Activated gamma-delta T cell (primary cell): Measurements from ENCODE around the gene TMEM87B.

ENCODE experiments used
- DNase-seq: peaks from one replicate; lab custom pipeline; 2025; lab: John Stamatoyannopoulos, UW

Gene TMEM87B

DNA sequence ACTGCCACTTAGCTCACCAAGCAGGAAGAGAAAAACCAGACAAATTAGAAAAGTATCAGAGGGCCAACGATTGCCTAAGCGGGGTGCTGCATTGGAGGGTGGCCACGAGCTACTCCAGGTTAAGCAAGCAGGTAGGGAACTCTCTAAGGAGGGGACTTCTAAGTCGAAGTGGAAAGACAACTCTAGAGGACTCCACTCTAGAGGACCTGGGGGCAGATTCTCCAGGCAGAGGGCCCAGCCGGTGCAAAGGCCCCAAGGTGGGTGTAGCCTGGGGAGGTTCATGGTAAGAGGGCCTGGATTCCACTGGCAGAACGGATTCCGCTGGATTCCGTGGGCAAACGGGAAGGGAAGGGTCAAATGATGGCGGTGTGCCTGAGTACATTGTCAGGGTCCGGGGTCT is 95.8 kb downstream of the TMEM87B start:
- no peak for DNase-seq

DNA sequence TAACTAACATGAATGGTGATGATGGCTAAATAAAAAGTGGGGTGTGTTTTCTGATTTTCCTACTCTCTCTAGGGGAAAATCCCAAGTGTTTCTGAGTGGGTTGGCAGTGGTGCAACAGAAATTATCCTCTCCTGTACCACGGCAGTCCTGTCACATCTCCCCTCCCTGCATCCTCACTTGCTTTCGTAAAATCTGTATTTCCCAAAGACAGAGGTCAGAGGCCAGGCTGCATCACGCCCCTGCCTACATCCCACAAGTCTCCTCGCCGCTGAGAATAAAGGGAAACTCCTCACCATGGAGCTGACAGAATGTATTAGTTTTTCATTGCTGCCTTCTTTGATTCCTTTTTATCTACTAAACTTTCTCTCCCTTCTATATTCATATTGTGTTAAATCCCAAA is 96.2 kb downstream of the TMEM87B start:
- no peak for DNase-seq

DNA sequence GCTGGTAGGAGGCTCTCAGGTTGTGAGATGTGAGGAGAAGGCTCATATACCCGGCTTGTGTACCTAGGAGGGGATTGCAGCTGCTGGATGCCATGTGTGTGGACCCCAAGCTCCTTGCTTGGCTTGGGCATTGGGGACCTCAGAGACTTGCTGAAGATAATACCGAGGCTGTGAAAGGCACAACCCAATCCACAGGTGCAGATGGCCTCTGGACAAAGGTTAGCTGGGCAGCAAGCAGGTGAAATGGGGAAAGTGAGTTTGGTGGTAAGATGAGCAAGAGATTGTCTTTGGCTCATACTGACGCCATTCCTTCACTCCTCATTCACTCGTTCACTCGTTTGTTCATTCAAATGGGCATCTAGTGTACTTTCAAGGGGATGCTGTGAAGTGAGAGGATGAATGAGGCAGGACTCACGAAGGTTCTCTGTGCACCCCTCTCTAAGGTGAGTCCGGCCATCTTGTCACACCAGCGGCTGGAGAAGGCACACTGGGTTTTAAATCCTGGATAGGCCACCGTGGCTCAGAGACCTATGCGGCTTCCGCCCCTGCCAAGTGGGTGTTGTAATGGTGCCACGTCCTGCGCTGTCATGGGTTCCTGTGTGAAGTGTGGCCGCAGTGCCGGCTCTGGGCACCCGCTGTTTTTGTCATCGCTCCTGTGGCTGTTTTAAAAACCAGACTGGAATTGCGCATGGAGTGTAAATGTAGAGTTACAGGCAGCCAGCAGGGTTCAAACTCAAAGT is 96.8 kb downstream of the TMEM87B start:
- no peak for DNase-seq

DNA sequence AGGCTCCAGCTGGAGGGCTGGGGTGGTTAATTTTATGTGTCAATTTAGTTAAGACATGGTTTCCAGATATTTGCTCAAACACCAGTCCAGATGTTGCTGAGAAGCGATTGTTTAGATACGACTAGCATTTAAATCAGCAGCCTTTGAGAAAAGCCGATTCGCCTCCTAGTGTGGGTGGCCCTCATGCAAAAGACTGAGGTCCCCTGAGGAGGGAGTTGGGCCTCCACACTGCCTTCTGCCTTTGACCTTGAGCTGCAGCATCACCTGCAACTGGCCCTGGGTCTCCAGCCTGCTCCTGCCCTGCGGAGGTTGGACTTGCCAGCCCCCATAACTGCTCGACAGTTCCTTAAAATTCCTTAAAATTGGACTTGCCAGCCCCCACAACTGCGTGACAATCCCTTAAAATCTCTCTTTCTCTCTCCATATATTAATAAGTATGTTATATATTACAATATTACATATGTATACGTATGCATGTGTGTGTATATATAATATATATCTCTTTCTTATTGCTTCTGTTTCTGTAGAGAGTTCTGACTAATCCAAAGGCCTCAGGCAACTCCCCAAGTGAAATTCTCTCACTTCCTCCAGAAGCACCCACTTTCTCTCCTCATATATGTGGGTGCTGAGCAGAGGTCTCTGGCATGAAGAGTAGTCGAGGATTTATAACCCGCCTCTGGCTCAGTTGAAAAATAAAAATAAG is 97.6 kb downstream of the TMEM87B start:
- DNase-seq: no peak

DNA sequence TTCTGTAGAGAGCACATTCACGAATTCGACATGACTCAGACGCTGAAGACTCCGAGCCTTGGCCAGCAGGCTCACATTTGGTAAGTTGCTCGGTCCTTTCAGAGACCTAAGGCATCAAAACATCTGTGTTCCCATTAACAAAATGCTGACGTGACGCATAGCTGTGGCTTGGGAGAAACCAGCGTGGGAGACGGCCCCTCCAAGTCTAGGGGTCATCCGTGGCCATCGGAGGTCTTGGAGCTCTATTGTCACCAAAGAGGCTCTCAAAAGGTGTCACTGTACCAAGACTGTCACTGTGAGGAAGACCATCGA is 98.1 kb downstream of the TMEM87B start:
- no peak for DNase-seq

DNA sequence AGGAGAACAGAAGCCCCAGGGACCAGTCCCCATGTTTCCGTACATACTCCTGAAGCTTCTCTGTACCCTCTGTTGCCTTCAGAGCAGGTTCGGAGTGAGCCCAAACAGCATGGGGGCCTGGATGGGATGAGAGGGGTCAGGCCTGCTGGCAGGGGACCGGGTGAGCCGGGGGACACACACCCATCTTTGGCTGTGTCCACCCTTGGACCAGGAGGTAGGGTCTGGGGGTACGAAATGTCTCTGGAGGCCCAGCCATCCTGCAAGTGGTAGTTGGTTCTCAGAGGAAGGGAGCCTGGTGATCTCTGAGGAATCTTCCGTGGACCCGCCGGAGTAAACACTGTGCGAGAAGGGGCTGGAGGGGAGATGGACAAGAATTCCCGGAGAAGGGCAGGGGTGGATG is 98.4 kb downstream of the TMEM87B start:
- no peak for DNase-seq

DNA sequence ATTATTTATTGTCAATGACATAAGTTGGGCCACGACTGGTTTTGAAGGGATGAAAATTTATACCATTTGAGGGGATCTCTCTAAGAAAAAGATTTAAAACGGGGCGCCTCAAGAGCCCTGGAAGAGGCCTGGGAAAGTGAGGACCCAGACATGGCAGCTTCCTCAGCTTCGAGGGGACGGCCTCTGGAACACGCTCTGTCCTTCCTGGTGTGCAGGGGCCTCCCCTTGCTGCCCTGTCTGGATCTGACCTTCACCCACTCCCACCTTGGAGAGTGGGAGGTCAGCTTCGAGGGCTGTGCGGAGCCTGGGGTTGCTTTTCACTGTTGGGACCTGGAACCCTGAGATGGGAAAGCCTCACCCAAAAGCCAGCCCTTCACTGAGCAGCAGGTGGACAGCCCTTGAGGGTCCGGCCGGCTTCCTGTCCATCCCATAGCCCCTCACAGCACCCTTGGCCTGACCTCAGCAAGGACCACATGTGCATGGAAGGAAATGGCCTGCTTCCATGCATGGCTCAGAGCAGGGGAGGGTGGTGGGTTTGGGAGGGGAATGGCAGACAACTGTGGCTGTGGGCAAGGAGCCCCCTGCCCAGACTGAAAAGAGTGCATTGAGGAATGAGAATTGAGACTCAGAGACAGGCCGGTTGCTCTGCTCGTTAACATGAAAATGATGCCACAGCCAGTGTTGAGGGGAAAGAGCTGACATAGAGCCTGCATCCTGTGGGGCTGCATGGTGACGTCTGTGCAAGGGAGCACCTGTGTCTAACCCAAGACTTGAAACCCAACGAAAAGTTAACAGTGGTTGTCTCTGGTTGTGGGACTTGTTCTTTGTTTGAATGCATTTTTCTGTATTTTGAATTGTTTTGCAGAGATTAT is 99.4 kb downstream of the TMEM87B start:
- no peak for DNase-seq

DNA sequence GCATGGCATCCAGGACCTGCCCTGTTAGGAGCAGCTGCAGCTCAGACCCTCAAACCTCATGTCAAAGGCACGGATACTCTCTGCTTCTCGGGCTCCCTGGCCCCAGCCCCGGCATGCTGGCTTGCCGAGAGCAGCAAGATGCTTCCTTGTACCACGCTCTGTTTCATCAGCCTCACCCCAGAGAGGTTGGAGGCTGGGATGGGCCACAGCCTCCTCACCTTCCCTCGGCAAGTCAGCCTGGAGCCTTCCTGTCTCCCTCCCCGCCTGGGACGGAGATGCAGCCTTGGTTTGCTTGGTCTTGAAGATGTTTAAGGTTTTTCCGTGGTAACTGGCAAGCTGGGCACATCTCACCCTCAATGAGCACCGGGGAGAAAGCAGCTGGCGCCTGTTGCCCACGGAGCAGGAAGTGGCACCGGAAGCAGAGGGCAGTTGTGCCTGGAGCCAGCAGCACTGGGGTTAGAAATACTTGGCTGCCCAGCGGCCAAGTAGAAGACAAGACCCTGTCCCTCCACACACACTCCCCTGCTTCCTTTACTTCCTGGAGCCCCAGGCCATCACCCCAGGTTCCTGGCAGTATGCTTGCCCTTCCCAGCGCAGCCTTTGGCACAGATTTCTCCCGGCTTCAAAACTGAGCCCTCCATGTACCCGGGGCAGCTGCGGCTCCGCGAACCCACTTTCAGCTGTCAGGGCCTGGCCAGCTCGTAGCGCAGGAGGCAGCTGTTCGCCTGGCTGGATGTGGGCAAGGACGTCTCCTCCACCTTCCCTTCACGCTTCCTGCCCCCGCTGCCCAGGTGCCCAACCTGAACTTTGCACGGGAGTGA is 100.5 kb downstream of the TMEM87B start:
- no peak for DNase-seq

DNA sequence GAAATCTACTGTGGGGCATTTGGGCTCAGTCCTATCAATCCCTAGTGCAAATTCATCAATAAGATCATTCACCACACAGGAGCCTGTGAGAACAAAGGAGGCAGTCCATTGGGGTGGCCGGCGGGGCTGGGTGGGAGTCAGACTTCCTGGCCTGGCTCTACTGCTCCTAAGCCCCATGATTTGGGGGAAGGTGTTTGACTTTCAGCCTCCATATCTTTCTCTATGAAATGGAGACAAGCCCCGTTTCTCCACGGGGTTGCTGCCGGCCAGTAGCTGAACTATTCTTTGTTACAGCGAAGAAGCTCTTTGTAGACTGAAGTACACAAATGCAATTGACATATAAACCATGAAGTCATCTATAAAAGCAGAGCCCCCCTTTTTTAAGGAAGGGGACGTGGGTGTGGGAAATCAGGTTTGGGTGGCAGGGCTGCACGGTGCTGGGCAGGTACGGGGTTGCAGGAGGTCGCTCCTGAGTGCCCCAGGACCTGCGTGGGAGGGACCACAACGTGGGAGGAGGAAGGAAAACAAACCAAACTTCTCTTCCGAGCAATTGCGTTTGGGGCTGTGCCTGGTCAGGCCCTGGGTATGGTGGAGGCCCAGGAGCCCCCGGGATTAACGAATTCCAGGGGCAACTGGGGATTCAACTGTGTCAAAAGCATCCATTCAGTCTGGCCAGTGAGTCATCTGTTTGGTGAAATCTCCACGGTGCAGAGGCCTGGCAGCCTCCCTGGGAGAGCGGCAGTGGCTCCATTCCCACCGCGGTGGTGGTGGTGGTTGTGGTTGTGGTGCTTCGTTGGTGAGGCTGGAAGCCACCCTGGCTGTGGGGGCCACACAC is 101.3 kb downstream of the TMEM87B start:
- peak; percentile 16 for DNase-seq

DNA sequence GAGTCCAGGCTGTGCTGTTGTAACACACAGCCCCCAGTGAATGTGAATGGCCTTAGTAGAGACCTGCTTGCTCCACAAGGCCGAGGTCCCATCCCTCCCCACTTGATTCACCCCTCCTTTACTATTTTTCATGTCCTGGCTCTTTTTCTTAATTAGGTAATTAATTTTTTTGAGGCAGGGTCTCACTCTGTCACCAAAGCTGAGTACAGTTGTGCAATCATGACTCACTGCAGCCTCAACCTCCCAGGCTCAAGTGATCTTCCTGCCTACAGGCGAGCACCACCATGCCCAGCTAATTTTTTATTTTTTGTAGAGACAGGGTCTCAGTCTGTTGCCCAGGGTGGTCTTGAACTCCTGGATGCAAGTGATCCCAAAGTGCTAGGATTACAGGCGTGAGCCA is 102.4 kb downstream of the TMEM87B start:
- DNase-seq: no peak

DNA sequence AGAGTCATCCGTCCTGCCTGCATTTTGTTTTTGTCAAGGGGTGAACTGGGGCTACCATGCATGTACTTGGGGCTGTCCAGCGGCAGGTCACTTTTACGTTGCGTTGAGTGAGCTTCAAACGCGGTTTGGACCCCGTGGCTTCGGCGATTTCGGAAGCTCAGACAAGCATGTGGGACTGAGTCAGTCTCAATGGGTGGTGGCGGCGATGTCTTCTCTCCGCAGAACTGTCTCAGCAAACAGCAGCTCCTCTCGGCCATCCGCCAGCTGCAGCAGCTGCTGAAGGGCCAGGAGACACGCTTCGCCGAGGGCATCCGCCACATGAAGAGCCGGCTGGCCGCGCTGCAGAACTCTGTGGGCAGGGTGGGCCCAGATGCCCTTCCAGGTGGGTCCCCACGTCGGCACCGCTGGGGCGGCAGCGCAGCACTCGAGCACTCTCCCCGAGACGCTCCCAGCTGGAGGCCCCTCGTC is 104.4 kb downstream of the TMEM87B start:
- DNase-seq: no peak

DNA sequence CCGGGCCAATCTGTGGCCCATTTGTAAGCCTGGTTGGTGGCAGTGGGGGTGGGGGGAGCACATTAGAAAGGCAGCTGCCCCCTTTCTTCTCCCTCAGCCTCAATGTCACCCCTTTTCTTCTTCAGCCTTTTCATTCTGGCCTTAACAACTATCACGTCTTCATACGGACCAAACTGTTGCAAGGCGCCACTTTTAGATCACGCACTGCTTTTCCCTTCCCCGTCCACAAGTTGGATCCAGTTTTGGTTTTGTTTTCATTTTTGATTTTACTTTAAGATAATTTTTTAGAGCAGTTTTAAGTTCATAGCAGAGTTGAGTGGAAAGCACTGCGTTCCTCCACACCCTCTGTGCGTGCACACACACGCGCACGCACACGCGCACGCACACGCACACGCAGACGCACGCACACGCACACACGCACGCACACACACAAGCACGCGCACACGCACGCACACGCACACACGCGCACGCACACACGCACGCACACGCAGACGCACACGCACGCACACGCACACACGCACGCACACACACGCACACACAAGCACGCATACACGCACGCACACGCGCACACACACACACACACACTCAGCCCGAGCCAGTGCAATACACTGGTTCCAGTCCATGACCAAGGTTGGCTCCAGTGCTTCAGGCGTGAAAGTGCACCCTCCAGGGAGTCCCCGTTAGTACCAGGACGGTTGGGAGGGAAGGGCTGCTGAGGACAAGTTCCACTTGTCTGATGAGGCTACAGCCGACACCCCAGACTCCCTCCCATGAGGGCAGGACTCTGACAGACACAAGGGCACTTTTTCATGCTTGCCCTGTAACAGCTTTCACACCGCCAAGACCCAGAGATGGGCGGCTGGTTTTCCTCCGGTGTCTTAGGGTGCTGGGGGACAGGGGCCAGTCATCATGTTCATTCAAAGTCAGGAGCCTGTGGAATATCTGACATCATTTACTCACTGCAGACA is 105.5 kb downstream of the TMEM87B start:
- no peak for DNase-seq

DNA sequence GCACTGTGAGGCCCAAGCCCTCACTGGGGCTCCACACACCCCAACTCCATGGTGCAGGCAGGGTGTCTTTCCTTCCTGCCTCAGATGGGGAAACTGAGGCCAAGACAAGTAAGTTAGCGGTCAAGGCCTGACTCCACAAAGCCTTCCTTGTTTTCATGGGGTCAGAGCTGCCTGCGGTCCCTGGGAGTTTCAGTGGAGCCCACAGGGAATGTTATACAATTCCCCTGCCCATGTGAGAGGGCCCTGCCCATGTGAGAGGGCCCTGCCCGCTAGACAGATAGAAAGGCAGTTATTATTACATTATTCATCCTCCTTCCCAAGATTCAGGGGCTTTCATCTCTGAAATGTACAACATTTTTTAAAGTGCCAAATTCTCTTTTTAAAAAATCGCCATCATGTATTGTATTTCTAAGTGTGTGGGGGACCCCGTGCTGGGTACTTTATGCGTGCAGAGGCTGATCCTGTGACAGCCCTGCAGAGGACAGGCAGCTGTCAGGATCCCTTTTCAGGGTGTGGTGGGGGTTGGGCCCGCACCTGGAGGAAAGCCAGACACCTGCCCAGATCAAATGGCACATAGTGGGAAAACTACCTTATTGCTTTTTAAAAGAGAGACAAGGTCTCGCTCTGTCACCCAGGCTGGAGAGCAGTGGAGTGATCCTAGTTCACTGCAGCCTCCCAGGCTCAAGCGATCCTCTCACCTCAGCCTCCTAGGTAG is 106.5 kb downstream of the TMEM87B start:
- no peak for DNase-seq

DNA sequence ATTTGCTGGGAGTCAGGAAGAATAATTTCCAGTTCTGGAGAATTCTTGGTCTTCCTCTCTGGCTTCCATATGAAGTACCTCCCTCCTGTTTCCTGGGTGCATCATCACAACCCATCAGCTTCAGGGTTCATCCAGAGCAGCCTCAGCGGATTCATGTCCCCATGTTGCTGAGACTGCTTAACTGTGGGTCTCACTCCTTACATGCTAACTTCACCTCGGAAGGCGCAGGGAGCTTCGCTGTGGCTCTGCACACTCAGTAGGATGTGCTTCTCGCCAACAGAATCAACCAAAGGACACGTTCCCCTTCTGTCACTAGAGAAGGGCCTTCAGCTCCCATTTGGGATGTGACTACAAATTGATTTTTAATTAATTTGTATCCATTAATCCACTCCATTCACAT is 107.3 kb downstream of the TMEM87B start:
- no peak for DNase-seq

DNA sequence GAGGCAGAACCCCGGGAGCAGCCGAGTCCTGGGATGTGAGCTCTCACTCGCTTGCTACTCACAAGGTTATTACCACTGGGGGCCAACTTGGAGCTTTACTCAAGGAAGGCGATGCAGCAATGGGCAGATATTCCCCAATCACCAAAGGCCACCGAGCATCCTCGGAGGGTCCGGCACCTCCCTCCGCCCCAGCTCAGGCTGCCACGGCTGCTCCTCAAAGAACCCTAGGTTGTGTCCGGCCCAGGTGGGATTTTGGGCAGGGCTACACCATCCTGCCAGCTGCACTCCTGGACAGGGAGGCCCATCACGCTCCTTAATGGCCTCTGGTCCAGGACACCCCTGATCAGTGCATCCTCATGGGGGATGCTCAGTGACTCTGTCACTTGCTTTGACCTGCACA is 107.9 kb downstream of the TMEM87B start:
- DNase-seq: no peak

DNA sequence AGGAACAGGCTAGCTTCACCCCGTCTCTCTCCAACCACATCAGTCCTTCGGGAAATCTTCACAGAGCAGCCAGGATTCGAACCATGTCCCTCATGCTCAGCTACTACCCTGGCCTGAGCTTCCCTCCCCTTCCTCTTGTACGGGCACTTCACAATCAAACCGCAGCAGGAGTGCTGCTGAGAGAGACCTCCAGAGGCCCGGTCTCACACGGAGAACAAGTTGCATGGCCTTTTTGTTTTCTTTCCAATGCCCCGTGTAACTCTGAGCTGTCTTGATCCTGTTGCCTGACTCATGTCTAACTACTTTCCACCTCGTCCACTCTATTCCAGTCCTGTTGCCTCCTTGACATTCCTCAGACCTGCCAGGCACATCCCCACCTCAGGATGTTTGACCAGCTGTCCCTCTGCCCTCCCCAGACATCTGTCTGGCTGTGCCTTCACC is 108.5 kb downstream of the TMEM87B start:
- no peak for DNase-seq

DNA sequence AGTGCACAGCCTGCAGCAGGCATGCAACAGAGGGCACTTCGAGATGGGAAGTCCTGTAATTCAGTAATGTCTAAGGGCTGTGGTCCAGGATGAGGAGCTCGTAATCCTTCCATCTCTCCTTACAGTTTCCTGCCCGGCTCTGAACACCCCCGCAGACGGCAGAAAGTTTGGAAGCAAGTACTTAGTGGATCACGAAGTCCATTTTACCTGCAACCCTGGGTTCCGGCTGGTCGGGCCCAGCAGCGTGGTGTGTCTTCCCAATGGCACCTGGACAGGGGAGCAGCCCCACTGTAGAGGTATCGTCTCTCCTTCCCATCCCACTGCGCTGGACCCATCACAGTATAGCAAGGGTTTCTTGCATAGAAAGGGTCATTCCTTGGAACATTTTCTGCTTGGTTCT is 109.8 kb downstream of the TMEM87B start:
- DNase-seq: no peak

DNA sequence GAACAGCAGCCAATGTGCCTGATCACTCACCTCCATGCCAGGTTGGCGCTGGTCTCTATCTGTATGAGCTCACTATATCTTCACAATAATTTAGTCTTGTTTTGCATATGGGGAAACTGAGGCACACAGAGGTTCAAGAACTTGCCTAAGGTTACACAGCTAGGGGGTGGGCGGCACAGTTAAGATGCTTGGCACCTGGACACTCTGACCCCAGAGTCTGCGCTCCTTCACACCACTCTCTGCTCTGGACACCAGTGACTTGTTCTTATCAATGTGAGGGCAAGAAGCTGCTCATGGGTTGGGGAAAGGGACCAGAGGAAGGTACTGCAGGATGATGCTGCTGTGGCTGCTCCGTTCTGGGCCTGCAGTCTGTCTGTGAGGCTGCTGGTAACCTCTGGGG is 110.2 kb downstream of the TMEM87B start:
- DNase-seq: no peak
